ENCODE measurements around the gene TNNI3.

GRCh38 chr19:55146705-55147273, 10.7 kb downstream of the TNNI3 start:
- no peak for TF ChIP-seq SIN3A (IDR thresholded peaks at IDR 0.05; ENCODE audit: borderline replicate concordance, low read depth, low read length)
- no peak for TF ChIP-seq POLR2AphosphoS5 (IDR thresholded peaks at IDR 0.05; ENCODE audit: low read depth, low read length)
- TF ChIP-seq CTCF (IDR thresholded peaks at IDR 0.05): no peak
- TF ChIP-seq TCF12 (IDR thresholded peaks at IDR 0.05): no peak
- TF ChIP-seq RAD21 (IDR thresholded peaks at IDR 0.05; ENCODE audit: low read length): no peak
- no peak for TF ChIP-seq GATA2 (CRISPR knock-in tag; IDR thresholded peaks at IDR 0.05)
- no peak for TF ChIP-seq EP300 (IDR thresholded peaks at IDR 0.05; ENCODE audit: borderline replicate concordance in 1 of 2, low read depth in 1 of 2, low read length in 1 of 2)
- no peak for TF ChIP-seq EZH2phosphoT487 (IDR thresholded peaks at IDR 0.05; ENCODE audit: borderline replicate concordance, low read depth)
- no peak for TF ChIP-seq GABPA (IDR thresholded peaks at IDR 0.05; ENCODE audit: low read depth)

Data from SK-N-SH (cell line).